Chondrocyte (in vitro differentiated cells): Measurements from ENCODE around the gene MAP10. TPM values are rescaled to one million over a fixed set of nuclear protein-coding genes. Genes with fewer than 3 reads are reported as not detected.
A peak's percentile ranks its signal among the peaks of the same experiment; 100 is the strongest.

Source experiments
- DNase-seq: peaks from one replicate; pipeline ENCODE4 v3.0.0; 2021; ENCODE audit warnings: mixed read lengths, low spot score
- H3K27ac Mint-ChIP-seq: one replicate; pipeline ENCODE4 v1.8.0; 2021; ENCODE audit warnings: mild to moderate bottlenecking, moderate library complexity, mixed read lengths; ENCODE audit not compliant: unreplicated experiment
- H3K27me3 Mint-ChIP-seq: 2 replicates; pipeline ENCODE4 v1.8.0; 2021; ENCODE audit warnings: low read depth, mixed read lengths
- H3K36me3 Mint-ChIP-seq: 2 replicates; pipeline ENCODE4 v1.8.0; 2021; ENCODE audit warnings: low read depth, mixed read lengths
- H3K4me1 Mint-ChIP-seq: 2 replicates; pipeline ENCODE4 v1.8.0; 2021; ENCODE audit warnings: low read depth, mild to moderate bottlenecking, mixed read lengths
- H3K4me3 Mint-ChIP-seq: one replicate; pipeline ENCODE4 v1.8.0; 2021; ENCODE audit warnings: mild to moderate bottlenecking, moderate library complexity, mixed read lengths; ENCODE audit not compliant: unreplicated experiment
- H3K9me3 Mint-ChIP-seq: 2 replicates; pipeline ENCODE4 v1.8.0; 2021; ENCODE audit warnings: low read depth, mixed read lengths
- total RNA-seq: library from RNA; stranded (reverse); gene quantifications from 3 replicates; pipeline ENCODE4 v1.2.1, GENCODE V29; 2021
- TF ChIP-seq, protein P1 (sequence below): fragments of 200-600 bp; sonication (generic); IDR thresholded peaks from 2 replicates; pipeline ENCODE4 v1.5.0; 2021; ENCODE audit warnings: antibody characterized with exemption, mild to moderate bottlenecking, moderate library complexity

MAP10 gene
- total RNA-seq, 1 donor from 2014 or later = 1.0 TPM

DNA sequence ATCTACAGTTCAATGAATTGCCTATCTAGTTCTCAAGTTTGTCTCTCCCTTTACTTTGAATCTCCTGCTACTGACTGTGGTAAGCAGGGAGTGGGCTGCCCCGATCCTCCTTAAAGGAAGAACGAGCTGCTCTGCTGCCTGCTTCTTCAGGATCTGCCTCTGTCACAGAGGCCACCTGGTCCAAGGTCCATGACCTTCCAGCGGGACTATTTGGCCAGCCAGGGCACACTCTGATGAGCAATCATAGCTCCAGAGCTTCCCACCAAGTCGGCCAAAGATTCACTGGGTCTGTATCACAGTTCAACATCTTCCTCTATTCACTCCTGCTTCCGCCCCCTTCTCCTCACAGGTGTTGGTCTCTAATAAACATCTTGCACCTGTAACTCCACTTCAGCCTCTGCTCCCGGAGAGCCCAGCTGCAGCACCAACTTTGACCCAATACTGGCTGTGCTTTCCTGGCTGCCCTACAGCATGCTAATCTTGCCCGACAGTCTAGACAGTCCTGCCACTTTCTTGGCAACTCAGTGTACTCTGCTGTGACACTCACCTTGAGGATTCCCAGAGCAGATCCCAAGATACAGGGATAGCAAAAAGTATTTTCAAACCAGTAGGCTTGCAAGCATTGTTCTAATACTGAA, 16.9 kb upstream of the MAP10 start:
- TF ChIP-seq, protein P1, sequence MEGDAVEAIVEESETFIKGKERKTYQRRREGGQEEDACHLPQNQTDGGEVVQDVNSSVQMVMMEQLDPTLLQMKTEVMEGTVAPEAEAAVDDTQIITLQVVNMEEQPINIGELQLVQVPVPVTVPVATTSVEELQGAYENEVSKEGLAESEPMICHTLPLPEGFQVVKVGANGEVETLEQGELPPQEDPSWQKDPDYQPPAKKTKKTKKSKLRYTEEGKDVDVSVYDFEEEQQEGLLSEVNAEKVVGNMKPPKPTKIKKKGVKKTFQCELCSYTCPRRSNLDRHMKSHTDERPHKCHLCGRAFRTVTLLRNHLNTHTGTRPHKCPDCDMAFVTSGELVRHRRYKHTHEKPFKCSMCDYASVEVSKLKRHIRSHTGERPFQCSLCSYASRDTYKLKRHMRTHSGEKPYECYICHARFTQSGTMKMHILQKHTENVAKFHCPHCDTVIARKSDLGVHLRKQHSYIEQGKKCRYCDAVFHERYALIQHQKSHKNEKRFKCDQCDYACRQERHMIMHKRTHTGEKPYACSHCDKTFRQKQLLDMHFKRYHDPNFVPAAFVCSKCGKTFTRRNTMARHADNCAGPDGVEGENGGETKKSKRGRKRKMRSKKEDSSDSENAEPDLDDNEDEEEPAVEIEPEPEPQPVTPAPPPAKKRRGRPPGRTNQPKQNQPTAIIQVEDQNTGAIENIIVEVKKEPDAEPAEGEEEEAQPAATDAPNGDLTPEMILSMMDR = no peak
- Mint-ChIP-seq H3K4me3 (no peak overlapping the region), H3K27me3 (peaks cover 6% of the 10 kb centered on the region), H3K9me3 (no peaks in the 10 kb centered on the region), H3K27ac (no peak overlapping the region), H3K4me1 (peaks cover 4% of the 10 kb centered on the region), H3K36me3 (no peaks in the 10 kb centered on the region)
- no peak for DNase-seq

DNA sequence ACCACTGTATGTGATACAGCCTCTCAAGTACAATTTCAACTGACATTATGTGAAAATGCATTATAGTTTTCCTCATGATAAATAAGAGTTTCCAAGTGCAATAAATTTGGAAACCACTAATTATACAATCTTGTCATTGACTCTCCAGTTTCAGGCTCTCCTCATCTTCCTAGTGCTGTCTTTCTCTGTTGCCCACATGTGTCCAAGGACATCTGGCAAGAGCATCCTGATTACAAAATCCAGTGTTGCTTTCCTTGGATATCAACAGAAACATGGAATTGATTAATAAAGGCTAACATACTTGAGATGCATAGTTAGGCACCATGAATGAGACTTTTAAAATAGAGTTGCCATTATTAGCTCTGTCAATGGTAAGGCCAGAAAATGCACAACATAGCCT, 15.6 kb upstream of the MAP10 start:
- Mint-ChIP-seq H3K4me3 (no peak overlapping the region), H3K9me3 (no peaks in the 10 kb centered on the region), H3K27ac (no peak overlapping the region), H3K36me3 (no peaks in the 10 kb centered on the region), H3K27me3 (peaks cover 6% of the 10 kb centered on the region), H3K4me1 (peaks cover 11% of the 10 kb centered on the region)
- TF ChIP-seq, protein P1 = no peak
- no peak for DNase-seq

DNA sequence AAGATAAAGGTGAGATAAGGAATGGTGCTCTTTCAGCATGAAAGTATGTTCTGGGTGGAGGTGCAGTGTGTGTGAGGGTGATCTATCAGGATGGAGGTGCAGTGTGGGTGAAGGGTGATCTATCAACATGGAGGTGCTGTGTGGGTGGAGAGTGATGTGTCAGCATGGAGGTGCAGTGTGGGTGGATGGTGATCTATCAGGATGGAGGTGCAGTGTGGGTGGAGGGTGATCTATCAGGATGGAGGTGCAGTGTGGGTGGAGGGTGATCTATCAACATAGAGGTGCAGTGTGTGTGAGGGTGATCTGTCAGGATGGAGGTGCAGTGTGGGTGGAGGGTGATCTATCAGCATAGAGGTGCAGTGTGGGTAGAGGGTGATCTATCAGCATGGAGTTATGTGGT, 12.3 kb upstream of the MAP10 start:
- no peak overlapping the region for H3K27ac Mint-ChIP-seq
- H3K27me3 Mint-ChIP-seq = peaks cover 5% of the 10 kb centered on the region
- peaks cover 17% of the 10 kb centered on the region for H3K4me1 Mint-ChIP-seq
- TF ChIP-seq, protein P1 = no peak
- no peaks in the 10 kb centered on the region for H3K9me3 Mint-ChIP-seq
- no peak for DNase-seq
- no peaks in the 10 kb centered on the region for H3K36me3 Mint-ChIP-seq
- H3K4me3 Mint-ChIP-seq = no peak overlapping the region

DNA sequence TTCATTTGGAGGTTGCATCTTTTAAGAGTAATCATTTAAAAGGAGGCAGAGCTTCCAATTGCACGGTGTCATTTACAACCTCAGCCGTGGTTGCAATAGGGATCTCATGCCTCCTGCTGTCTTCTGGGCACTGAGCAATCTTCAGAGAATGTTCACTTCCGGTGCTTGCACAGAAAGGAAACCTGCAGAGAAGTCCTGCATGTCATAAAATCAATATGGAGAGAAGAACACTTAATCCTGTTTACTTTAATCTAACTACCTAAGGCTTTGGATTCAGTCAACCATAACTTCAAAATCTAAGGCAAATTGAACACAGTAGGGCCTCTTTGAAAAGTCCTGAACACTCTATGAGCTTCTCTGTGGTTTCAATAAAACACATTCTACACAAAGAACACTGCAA, 11.3 kb upstream of the MAP10 start:
- H3K36me3 Mint-ChIP-seq = no peaks in the 10 kb centered on the region
- TF ChIP-seq, protein P1 = peak; percentile 59
- H3K4me1 Mint-ChIP-seq = peaks cover 17% of the 10 kb centered on the region
- H3K27me3 Mint-ChIP-seq = no peaks in the 10 kb centered on the region
- H3K27ac Mint-ChIP-seq = no peak overlapping the region
- no peaks in the 10 kb centered on the region for H3K9me3 Mint-ChIP-seq
- no peak overlapping the region for H3K4me3 Mint-ChIP-seq
- DNase-seq = no peak

DNA sequence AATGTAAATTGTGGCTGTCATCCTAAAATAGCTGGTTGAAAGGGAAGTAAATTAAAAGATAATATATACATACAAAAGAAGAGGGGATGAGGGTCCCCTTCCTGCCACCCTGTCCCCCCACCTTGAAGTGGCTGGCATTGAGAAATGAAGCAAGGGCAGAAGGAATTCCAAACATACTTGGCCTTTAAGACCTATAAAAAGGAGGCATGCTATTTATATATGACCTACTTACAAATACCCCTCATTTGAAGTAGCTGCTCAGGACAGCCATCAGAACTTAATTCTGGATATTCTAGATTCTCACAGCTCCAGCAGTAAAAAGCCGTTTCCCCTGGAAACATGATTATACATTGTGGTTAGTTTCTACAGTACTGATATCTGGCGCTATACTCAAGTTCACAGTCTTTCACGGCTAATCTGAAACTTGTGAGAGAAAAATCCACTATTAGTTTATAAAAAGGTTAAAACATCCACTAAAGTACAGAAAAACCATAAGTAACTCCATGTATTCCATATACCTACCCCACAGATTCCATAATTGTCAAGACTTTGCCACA, 9.6 kb upstream of the MAP10 start:
- DNase-seq = no peak
- Mint-ChIP-seq H3K4me3 (no peak overlapping the region), H3K27me3 (no peaks in the 10 kb centered on the region), H3K27ac (no peak overlapping the region), H3K4me1 (peaks cover 17% of the 10 kb centered on the region), H3K9me3 (no peaks in the 10 kb centered on the region), H3K36me3 (no peaks in the 10 kb centered on the region)
- TF ChIP-seq, protein P1 = no peak
